GM12878 (cell line): ENCODE data around the gene NCDN. TPM values are rescaled to one million over a fixed set of nuclear protein-coding genes. Genes with fewer than 3 reads are reported as not detected.

Experiments
- ATAC-seq: fragments of 200-7000 bp; cut with Tn5 transposase; 3 replicates; pipeline ENCODE4 v1.9.1; 2020; ENCODE audit warnings: mild to moderate bottlenecking, moderate library complexity
- BruUV-seq: library from RNA; stranded (reverse); fragments of 400-500 nt; replicated peaks from 2 replicates; lab custom pipeline; 2021; lab: Mats Ljungman, UMichigan
- CTCF ChIA-PET: fragments of 300-600 bp; sonication (Branson Sonifier 250); formaldehyde crosslinking; extraction: SDS; loops from one replicate; lab custom pipeline; 2021; ENCODE audit warnings: inconsistent platforms; lab: Yijun Ruan, JAX
- POLR2A ChIA-PET: fragments of 350-600 bp; formaldehyde crosslinking; extraction: SDS; loops from one replicate; lab custom pipeline; 2021; ENCODE audit warnings: inconsistent platforms; lab: Charles Lee
- RAD21 ChIA-PET: fragments of 300-600 bp; sonication (Branson Sonifier 250); formaldehyde crosslinking; loops from one replicate; lab custom pipeline; 2023; ENCODE audit warnings: antibody characterized with exemption; ENCODE audit not compliant: unreplicated experiment; lab: Charles Lee
- SMC1A ChIA-PET: fragments of 300-600 bp; sonication (Branson Sonifier 250); formaldehyde crosslinking; loops from one replicate; lab custom pipeline; 2023; ENCODE audit not compliant: unreplicated experiment, uncharacterized antibody; lab: Charles Lee
- DNase-seq: peaks from one replicate; pipeline ENCODE4 v3.0.0-alpha.2; 2011; ENCODE audit warnings: low read depth, low spot score
- FAIRE-seq: peaks from 3 replicates; lab custom pipeline; 2011; peaks lifted over from hg19 to GRCh38; lab: Jason Lieb, UNC
- H2AFZ ChIP-seq: 2 replicates; pipeline ENCODE4 v1.6.0; 2011; ENCODE audit warnings: low read depth, low read length, control low read depth; ENCODE audit not compliant: control insufficient read depth
- H3K27ac ChIP-seq: 2 replicates; pipeline ENCODE4 v1.5.1; 2011; ENCODE audit warnings: control low read depth; ENCODE audit not compliant: control insufficient read depth, insufficient read depth
- H3K27me3 ChIP-seq, 2 experiments: replicated peaks in 1 of 2; 2 replicates each; pipeline versions ENCODE4 v1.6.0 to v1.6.1; 2011; ENCODE audit warnings: low read length in 1 of 2; ENCODE audit not compliant: control insufficient read depth in 2 of 2, insufficient read depth in 2 of 2
- H3K36me3 ChIP-seq, 2 experiments: 2 replicates each; pipeline ENCODE4 v1.5.1; 2011; ENCODE audit warnings: low read length in 1 of 2; ENCODE audit not compliant: control insufficient read depth in 2 of 2, insufficient read depth in 2 of 2
- H3K4me1 ChIP-seq: 2 replicates; pipeline ENCODE4 v1.6.1; 2011; ENCODE audit warnings: mild to moderate bottlenecking, low read length, moderate library complexity, mixed read lengths; ENCODE audit not compliant: control insufficient read depth, insufficient read depth
- H3K4me2 ChIP-seq: 2 replicates; pipeline ENCODE4 v1.6.0; 2011; ENCODE audit warnings: control low read depth; ENCODE audit not compliant: control insufficient read depth, insufficient read depth
- H3K4me3 ChIP-seq: fragments of 200-600 bp; sonication (generic); 2 replicates; pipeline ENCODE4 v1.5.1; 2016
- H3K79me2 ChIP-seq: 2 replicates; pipeline ENCODE4 v1.6.0; 2011; ENCODE audit warnings: low read length; ENCODE audit not compliant: control insufficient read depth, insufficient read depth
- H3K9ac ChIP-seq: 2 replicates; pipeline ENCODE4 v1.8.0; 2011; ENCODE audit warnings: low read length, control low read depth, mixed read lengths; ENCODE audit not compliant: control insufficient read depth, insufficient read depth
- H3K9me3 ChIP-seq: replicated peaks from 3 replicates; pipeline ENCODE4 v1.5.1; 2011; ENCODE audit warnings: mild to moderate bottlenecking, low read length; ENCODE audit not compliant: control insufficient read depth, insufficient read depth
- H4K20me1 ChIP-seq: 2 replicates; pipeline ENCODE4 v1.6.0; 2011; ENCODE audit not compliant: control insufficient read depth, insufficient read depth
- BHLHE40 ChIP-seq, 2 experiments: fragments of 450-650 bp in 1 of 2; IDR thresholded peaks; 2 replicates each; pipeline ENCODE4 v1.6.1; 2011 to 2017; ENCODE audit warnings: low read depth in 2 of 2, borderline replicate concordance in 1 of 2, improper control_type of control experiment in 1 of 2, low read length in 1 of 2, mild to moderate bottlenecking in 1 of 2
- CEBPB ChIP-seq, 2 experiments: fragments of 150-350 bp in 1 of 2; IDR thresholded peaks; 2 replicates each; pipeline ENCODE4 v1.6.1; 2012 to 2014; ENCODE audit warnings: low read depth in 2 of 2, low read length in 2 of 2, borderline replicate concordance in 1 of 2, inconsistent platforms in 1 of 2
- CREB1 ChIP-seq: IDR thresholded peaks from 2 replicates; pipeline ENCODE4 v1.6.1; 2012; ENCODE audit warnings: low read depth, mild to moderate bottlenecking, inconsistent platforms
- CUX1 ChIP-seq: IDR thresholded peaks from 2 replicates; pipeline ENCODE4 v1.6.1; 2012; ENCODE audit warnings: improper control_type of control experiment, low read depth, low read length; ENCODE audit not compliant: insufficient replicate concordance
- EED ChIP-seq: sonication (generic); IDR thresholded peaks from 2 replicates; pipeline ENCODE4 v1.6.1; 2016; ENCODE audit warnings: antibody characterized with exemption, low read depth
- NFIC ChIP-seq: IDR thresholded peaks from 2 replicates; pipeline ENCODE4 v1.6.1; 2012; ENCODE audit warnings: low read depth, mild to moderate bottlenecking, inconsistent platforms, low read length, moderate library complexity
- NFYA ChIP-seq: IDR thresholded peaks from 2 replicates; pipeline ENCODE4 v1.6.1; 2011; ENCODE audit warnings: low read depth, mild to moderate bottlenecking, low read length, improper control_type of control experiment, borderline replicate concordance
- PAX5 ChIP-seq: IDR thresholded peaks from 2 replicates; pipeline ENCODE4 v1.6.1; 2011; ENCODE audit warnings: low read depth, low read length, borderline replicate concordance
- POLR2AphosphoS5 ChIP-seq: IDR thresholded peaks from 2 replicates; pipeline ENCODE4 v1.6.1; 2011; ENCODE audit warnings: mild to moderate bottlenecking, low read length, inconsistent platforms
- RAD21 ChIP-seq: IDR thresholded peaks from 2 replicates; pipeline ENCODE4 v1.6.1; 2011; ENCODE audit warnings: mild to moderate bottlenecking, low read depth, low read length, moderate library complexity; ENCODE audit not compliant: insufficient read depth
- SPI1 ChIP-seq: IDR thresholded peaks from 2 replicates; pipeline ENCODE4 v1.6.1; 2011; ENCODE audit warnings: low read depth, mild to moderate bottlenecking, low read length, moderate library complexity, borderline replicate concordance; ENCODE audit not compliant: insufficient read depth
- TBL1XR1 ChIP-seq: IDR thresholded peaks from 2 replicates; pipeline ENCODE4 v1.6.1; 2012; ENCODE audit warnings: low read depth, low read length, improper control_type of control experiment
- TCF3 ChIP-seq: IDR thresholded peaks from 2 replicates; pipeline ENCODE4 v1.6.1; 2012; ENCODE audit warnings: low read depth, mild to moderate bottlenecking, low read length, borderline replicate concordance; ENCODE audit not compliant: insufficient read depth
- ZNF24 ChIP-seq: fragments of 450-650 bp; IDR thresholded peaks from 2 replicates; pipeline ENCODE4 v1.6.1; 2017; ENCODE audit warnings: antibody characterized with exemption, mild to moderate bottlenecking
- ZNF384 ChIP-seq: IDR thresholded peaks from 2 replicates; pipeline ENCODE4 v1.6.1; 2012; ENCODE audit warnings: low read depth, mild to moderate bottlenecking, low read length, improper control_type of control experiment, borderline replicate concordance
- WGBS: methylation state at CpG from one replicate; pipeline ENCODE4 v1.1.6; 2016; ENCODE audit warnings: low lambda C conversion rate; ENCODE audit not compliant: insufficient replicate concordance, insufficient coverage; ENCODE audit errors: missing lambda C conversion rate; 5-methylcytosine and 5-hydroxymethylcytosine counted together
- in situ Hi-C: fragments of 300-500 bp; cut with MboI; formaldehyde crosslinking; loops from 9 replicates; pipeline ENCODE4 v1.14.3; 2018; ENCODE audit warnings: mixed read lengths
- intact Hi-C: fragments of 100-400 bp; cut with micrococcal nuclease; formaldehyde crosslinking; loops from one replicate; pipeline ENCODE4 v1.14.2; 2022; ENCODE audit not compliant: unreplicated experiment
- polyA plus RNA-seq, 11 experiments: library from polyadenylated mRNA; depleted of rRNA in 4 of 11; unstranded in 6 of 11; stranded (reverse) in 5 of 11; fragments of >200 nt; fragmentation: Nextera tagmentation in 4 of 11; fragmentation: Illumina TruSeq in 1 of 11; extraction: Ambion mirVana in 4 of 11; extraction: Trizol in 1 of 11; gene quantifications; 1 replicate in 1 of 11; 2 replicates in 10 of 11; pipeline versions ENCODE4 v1.2.1 to v1.2.3, GENCODE V29; 2011 to 2016; ENCODE audit warnings: inconsistent platforms in 2 of 11, missing spikeins in 2 of 11, low read depth in 1 of 11
- total RNA-seq, 4 experiments: library from RNA; depleted of rRNA in 3 of 4; stranded (reverse); fragments of >200 nt in 3 of 4; fragmentation: Illumina TruSeq in 1 of 4; extraction: Trizol in 1 of 4; gene quantifications; 2 replicates each; pipeline versions ENCODE4 v1.2.1 to v1.2.3, GENCODE V29; 2013 to 2021

The NCDN gene
- total and polyA plus RNA-seq, 10 of the 15 experiments (the other 5 are each of a cell fraction or from before 2014, with no cell fraction given): 1.8 to 25.5 (median 10.9) TPM

GRCh38 chr1:35589516-35590427, 32.2 kb downstream of the NCDN start (continued):
- TF ChIP-seq SPI1 (no peak), CREB1 (no peak), ZNF384 (no peak)

GRCh38 chr1:35590476-35591040, 33.0 kb downstream of the NCDN start:
- intact Hi-C loops (no loop called here), in situ Hi-C loops (no loop called here)
- Histone ChIP-seq H3K36me3 (no peaks in the 10 kb centered on the region), H3K4me3 (no peak overlapping the region), H3K4me1 (no peaks in the 10 kb centered on the region), H3K27ac (no peak overlapping the region), H3K4me2 (no peak overlapping the region), H3K27me3 (no peaks in the 10 kb centered on the region), H3K9me3 (no peaks in the 10 kb centered on the region), H3K9ac (no peak overlapping the region), H4K20me1 (no peaks in the 10 kb centered on the region), H2AFZ (no peak overlapping the region), H3K79me2 (no peaks in the 10 kb centered on the region)
- no peak for ATAC-seq
- RAD21 ChIA-PET: interaction anchor here (1.0 kb wide), 1 partner anchor 22 kb away, joined by 3 read pairs; no protein-coding TSS in a partner anchor
- SMC1A ChIA-PET: no interaction called here
- TF ChIP-seq EED (no peak), RAD21 (no peak), PAX5 (no peak), POLR2AphosphoS5 (no peak), CEBPB (IDR thresholded peaks at IDR 0.05; ENCODE audit: borderline replicate concordance in 1 of 2, low read depth in 2 of 2, low read length in 2 of 2) (no peak), TCF3 (no peak), CUX1 (no peak), NFIC (no peak), ZNF24 (no peak), BHLHE40 (IDR thresholded peaks at IDR 0.05; ENCODE audit: borderline replicate concordance in 1 of 2, low read depth in 2 of 2, low read length in 1 of 2) (no peak), TBL1XR1 (no peak), NFYA (no peak)
- DNase-seq: no peak
- FAIRE-seq: no peak
- POLR2A ChIA-PET: no interaction called here
- 93% methylated on average over 25 of the region's 25 CpGs for WGBS
- BruUV-seq: no TSS peak
- CTCF ChIA-PET: interaction anchor here (1.3 kb wide), 1 partner anchor 125 kb away, joined by 3 read pairs; no protein-coding TSS in a partner anchor
